ENCODE results near the gene GSC. TPM values are rescaled to one million over a fixed set of nuclear protein-coding genes. Genes with fewer than 3 reads are reported as not detected.

Gene GSC
- total and polyA plus RNA-seq, 2 experiments from 2014 or later, result 0.27 to 0.97 TPM

GRCh38 chr14:94796278-94796677 lies 26.4 kb upstream of the GSC start:
- H3K4me3 ChIP-seq, result no peak overlapping the region
- H3K27me3 ChIP-seq (ENCODE audit: insufficient read depth), result no peaks in the 10 kb centered on the region
- no peaks in the 10 kb centered on the region for H3K9me2 ChIP-seq (ENCODE audit: insufficient read depth)
- H3K4me2 ChIP-seq, result no peak overlapping the region
- H3F3A ChIP-seq (replicated peaks; ENCODE audit: low read depth), result no peaks in the 10 kb centered on the region
- Mint-ChIP-seq H3K36me3 (ENCODE audit: low read depth) (no peaks in the 10 kb centered on the region), H3K27me3 (ENCODE audit: insufficient read depth, low read depth, poor library complexity) (no peaks in the 10 kb centered on the region), H3K4me1 (no peaks in the 10 kb centered on the region), H3K4me3 (no peak overlapping the region), H3K27ac (no peak overlapping the region), H3K9me3 (no peaks in the 10 kb centered on the region)
- H2AFZ ChIP-seq, result no peak overlapping the region
- TF ChIP-seq CTCF (conservative IDR thresholded peaks at IDR 0.05; ENCODE audit: low read depth in 2 of 2) (no peak), ZNF331 (CRISPR knock-in tag; IDR thresholded peaks at IDR 0.05; ENCODE audit: low read depth) (no peak), ETS1 (IDR thresholded peaks at IDR 0.05) (no peak), EZH2 (IDR thresholded peaks at IDR 0.05; ENCODE audit: low read depth, unreplicated experiment) (no peak), POLR2AphosphoS5 (IDR thresholded peaks at IDR 0.05; ENCODE audit: low read depth) (no peak), STAT1 (IDR thresholded peaks at IDR 0.05; ENCODE audit: unreplicated experiment) (no peak), JUNB (IDR thresholded peaks at IDR 0.05; ENCODE audit: unreplicated experiment) (no peak), REST (IDR thresholded peaks at IDR 0.05; ENCODE audit: unreplicated experiment) (no peak), ZNF462 (CRISPR knock-in tag; IDR thresholded peaks at IDR 0.05) (no peak), EZH2phosphoT487 (IDR thresholded peaks at IDR 0.05; ENCODE audit: unreplicated experiment) (no peak), NANOG (IDR thresholded peaks at IDR 0.05; ENCODE audit: borderline replicate concordance) (no peak), ZNF114 (CRISPR knock-in tag; IDR thresholded peaks at IDR 0.05) (no peak), CREB1 (CRISPR knock-in tag; IDR thresholded peaks at IDR 0.05; ENCODE audit: low read depth) (no peak)
- H4K20me1 ChIP-seq (replicated peaks; ENCODE audit: insufficient read depth), result no peaks in the 10 kb centered on the region
- no peaks in the 10 kb centered on the region for H3K4me1 ChIP-seq (ENCODE audit: insufficient read depth)
- no peaks in the 10 kb centered on the region for H3K79me2 ChIP-seq (replicated peaks; ENCODE audit: insufficient read depth)
- DNase-seq (ENCODE audit: low spot score) (no peak), ATAC-seq (no peak)
- no peak overlapping the region for H3K27ac ChIP-seq (ENCODE audit: low read depth)
- H3K36me3 ChIP-seq (ENCODE audit: insufficient read depth), result no peaks in the 10 kb centered on the region
